ENCODE results near the gene CARNS1.

Gene CARNS1

DNA sequence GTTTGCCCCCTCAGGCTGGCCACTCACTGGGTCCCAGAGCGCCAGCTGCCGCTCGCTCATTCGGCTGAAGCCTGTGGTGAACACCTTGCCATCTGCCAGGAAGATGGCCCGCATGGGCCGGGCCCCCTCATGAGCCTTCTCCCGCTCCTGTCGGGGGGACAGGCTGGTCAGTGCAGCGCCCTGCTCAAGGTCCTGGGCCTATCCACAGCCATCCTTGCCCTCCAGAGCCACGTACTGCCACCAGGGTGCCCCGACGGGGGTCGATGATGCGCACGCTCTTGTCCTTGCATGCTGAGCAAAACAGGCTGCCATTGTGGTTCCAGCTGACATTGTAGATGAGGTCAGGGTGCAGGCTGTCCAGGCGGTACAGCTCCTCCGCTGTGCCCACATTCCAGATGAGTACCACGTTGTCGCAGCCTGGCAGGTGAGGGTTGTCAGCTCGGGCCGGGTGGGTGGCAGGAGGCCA, 25.7 kb downstream of the CARNS1 start:
- DNase-seq (ENCODE audit: low read depth in 2 of 2), result no peak

DNA sequence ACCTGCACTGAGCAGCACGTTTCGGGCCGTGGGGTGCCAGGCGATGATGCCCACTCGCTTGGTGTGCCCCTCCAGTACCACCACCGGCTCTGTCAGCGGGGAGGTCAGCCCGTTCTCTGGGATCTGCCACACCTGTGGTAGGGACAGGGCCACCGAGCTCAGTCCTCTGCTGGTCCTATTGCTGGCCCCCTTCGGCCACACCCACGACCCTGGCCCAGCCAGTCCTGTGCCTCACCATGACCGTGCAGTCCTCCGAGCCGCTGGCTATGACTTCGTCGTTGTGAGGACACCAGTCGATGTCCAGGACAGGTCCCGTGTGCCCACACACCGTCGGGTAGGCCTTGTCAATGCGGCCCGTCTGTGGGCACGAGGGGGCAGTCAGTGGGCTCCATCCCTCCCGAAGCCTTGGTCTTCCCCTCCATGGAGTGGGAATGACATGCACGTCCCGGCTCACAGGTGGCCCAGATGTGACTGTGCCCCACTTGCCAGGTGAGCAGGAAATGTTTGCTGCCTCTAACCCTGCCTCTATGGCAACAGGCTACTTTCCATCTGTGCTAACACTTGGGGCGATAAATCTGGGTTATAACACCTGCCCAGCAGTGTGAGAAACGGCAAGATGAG, 26.4 kb downstream of the CARNS1 start:
- no peak for DNase-seq (ENCODE audit: low read depth in 2 of 2)

DNA sequence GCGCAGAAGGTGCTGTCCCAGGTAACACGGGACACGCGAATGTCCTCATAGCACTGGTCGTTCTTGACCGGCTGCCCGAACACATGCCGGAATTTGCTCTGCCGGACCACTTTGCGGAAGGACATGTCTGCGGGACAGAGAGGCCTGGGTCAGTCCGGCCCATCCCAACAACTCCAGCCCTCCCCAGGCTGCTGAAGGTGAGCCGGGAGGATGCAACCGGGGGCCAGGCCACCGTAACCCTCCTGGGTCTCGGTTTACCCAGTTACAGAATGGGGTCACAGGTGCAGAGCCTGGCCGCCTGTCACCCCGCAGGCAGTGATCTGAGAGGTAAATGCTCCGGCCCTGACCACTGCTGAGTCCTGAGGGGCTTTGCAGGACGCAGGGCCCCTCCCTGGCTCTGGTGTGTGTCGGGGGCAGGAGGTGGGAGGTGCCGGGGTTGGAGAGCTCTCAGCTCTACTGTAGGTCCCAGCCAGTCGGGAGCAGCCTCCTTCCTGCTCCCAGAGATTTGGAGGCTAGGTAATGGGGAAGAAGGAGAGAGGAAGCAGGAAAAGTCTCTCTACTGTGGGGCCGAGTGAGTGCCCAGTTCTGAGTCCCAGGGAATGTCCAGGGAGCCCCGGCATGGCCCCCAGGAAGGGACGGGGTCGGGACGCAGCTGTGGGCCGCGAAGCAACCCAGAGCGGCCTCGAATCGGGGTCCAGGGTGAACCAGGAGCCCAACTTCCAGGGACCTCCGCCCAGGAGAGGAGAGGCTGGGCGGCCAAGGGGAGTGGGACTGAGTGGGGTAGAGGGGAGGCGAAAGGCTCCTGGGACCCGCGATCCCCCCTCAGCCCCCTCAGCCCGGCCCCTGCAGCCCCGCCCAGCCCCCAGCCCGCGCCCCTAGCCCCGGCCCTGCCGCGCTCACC, 27.3 kb downstream of the CARNS1 start:
- DNase-seq (ENCODE audit: low read depth in 2 of 2), result no peak

DNA sequence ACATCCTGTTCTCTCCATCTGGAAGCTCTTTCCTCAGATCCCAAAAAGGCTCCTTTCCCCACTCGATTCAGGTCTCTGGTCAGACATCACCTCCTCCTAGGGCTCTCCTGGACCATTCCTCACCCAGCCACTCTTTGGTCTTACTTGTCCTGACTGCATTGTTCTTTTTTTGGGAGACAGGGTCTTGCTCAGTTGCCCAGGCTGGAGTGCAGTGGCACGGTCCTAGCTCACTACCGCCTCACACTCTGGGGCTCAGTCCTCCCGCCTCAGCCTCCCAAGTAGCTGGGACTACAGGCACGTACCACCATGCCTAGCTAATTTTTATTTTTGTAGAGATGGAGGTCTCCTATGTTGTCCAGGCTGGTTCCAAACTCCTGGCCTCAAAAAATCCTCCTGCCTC, 30.0 kb downstream of the CARNS1 start:
- no peak for DNase-seq (ENCODE audit: low read depth in 2 of 2)

DNA sequence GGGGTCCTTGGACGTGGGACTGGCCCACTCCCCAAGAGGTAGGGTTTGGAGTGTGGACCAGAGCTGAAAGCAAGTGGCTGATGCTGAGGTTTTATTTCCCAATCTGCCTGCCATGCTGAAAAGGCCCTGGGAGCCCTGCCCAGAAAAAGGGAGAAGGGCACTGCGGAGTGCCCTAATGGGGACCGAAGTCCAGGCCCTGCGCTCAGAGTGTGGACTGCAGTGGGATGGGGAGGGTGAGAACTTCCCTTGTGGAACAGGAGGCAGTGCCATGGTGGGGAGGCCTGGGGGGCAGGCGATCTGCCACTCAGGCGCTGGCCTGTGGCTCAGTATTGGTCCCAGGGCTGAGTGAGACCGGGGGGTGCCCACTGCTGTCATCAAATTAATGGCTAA, 32.7 kb downstream of the CARNS1 start:
- no peak for DNase-seq (ENCODE audit: low read depth in 2 of 2)

DNA sequence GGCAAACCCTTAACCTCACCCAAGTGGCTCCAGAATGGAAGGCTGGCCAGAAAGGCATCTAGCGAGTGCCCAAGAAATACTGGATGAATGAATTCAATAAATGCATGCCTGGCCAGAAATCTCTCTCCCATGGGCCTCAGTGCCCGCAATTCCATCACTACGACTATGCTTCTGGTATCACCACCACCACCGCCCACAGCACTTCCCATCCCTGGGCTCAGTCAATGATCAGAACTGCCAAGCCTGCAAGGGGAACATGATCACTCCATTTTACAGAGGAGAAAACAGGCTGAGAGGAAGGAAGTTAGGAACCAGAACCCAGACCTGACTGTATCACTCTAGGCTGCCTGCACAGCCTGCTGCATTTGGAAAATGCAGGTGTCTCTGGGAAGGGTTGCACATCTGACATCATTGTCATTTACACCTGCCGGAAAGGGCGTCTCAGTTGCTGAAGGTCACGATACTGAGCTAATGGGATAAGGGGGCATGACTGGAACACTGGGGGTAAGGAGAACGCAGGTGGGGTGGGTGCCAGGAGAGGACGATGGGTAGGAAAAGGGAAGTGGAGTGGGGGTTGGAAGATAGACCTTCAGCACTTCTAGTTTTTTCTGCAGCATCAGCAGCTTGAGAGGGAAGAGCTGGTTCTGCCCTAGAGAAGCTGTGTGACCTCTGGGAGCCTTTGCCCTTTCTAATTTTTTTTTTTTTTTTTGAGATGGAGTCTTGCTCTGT, 33.8 kb downstream of the CARNS1 start:
- DNase-seq (ENCODE audit: low read depth in 2 of 2), result no peak

DNA sequence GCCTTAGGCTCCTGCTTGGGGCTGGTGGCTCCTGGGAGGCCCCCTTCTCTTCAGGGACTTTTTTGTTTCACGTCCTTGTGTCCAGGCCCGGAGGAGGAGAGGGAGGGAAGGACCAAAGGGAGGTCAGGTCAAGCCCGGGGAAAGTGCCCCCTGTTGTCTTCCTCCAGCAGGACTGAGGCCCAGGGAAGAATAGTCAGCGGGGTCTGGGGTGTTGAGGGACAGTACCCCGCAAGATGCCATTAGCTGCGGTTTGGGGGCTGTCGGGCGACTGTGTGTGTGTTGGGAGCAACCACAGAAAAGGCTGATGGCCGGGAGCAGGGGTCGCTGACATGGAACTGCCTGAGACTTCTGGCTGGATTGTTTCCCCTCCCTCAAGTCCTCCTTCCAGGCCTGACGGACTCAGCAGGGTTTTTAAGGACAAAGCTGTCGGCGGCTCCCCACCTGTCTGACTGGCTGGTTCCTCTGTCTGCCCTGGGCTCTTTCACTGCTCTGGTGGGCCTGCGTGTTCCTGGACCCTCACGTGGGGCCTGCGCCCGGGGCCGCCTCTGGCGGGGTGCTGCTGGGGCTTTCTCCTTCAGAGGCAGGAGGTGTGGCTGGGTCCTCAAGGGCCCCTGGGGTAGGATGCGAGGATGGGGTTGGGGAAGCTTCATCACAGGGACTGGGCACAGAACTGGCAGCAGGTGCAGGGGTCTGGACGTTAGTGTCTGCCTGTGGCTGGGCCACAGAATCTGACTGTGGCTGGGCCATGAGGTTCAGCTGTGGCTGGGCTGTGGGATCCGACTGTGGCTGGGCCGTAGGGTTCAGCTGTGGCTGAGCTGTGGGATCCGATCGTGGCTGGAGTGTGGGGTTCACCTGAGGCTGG, 35.5 kb downstream of the CARNS1 start:
- DNase-seq (ENCODE audit: low read depth in 2 of 2), result no peak

DNA sequence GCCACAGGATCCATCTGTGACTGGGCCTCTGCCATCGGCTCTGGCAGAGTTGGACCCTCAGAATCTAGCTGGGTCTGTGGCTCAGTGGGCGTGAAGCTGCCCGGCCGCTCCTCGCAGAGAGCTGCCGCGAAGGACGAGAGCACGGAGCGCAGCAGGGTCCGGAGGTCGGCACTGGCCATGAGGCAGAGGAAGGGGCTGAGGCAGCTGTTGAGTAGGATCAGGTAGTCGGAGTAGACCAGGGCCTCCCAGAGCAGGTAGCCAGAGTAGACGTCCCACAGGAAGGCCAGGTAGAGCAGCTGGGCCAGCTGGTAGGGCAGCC, 36.1 kb downstream of the CARNS1 start:
- no peak for DNase-seq (ENCODE audit: low read depth in 2 of 2)

DNA sequence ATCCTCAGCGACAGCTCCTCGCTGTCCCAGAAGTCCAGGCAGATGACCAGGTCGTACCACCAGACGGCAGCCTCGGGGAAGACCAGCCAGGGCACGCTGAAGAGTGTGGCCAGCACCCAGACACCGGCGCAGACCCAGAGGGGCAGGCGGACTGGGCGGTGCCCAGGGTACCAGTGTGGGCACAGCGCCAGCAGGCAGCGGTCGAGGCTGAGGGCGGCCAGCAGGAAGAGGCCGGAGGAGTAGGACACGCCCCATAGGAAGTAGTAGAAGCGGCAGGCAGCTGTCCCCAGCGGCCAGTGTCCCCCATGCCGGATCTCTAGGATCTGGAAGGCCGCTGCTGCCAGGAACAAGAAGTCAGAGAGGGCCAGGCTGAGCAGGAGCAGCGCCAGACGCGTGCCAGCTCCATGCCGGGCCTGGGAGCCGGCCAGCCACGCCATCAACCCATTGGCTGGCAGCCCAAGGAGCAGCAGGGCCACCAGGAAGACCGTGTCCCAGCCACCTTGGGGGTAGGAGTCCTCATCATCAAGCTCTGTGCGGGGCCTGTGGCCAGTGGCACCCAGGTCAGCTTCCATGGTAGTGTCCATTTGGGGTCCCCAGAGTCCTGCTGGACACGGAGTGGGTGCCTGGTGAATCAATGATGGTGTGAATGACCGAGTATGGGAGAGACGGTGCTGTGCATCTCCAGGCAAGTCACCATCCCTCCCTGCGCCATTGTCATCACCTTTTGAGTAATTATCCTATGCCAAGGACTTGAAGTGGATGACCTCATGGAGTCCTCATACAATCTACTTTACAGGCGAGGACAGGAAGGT, 36.9 kb downstream of the CARNS1 start, which contains the start of gene GPR152:
Gene GPR152, minus strand, starts transcription at position 589 of the 812 bp plus-strand sequence. Its CDS starts 5 bp downstream, at position 584.
- DNase-seq (ENCODE audit: low read depth in 2 of 2), result no peak

DNA sequence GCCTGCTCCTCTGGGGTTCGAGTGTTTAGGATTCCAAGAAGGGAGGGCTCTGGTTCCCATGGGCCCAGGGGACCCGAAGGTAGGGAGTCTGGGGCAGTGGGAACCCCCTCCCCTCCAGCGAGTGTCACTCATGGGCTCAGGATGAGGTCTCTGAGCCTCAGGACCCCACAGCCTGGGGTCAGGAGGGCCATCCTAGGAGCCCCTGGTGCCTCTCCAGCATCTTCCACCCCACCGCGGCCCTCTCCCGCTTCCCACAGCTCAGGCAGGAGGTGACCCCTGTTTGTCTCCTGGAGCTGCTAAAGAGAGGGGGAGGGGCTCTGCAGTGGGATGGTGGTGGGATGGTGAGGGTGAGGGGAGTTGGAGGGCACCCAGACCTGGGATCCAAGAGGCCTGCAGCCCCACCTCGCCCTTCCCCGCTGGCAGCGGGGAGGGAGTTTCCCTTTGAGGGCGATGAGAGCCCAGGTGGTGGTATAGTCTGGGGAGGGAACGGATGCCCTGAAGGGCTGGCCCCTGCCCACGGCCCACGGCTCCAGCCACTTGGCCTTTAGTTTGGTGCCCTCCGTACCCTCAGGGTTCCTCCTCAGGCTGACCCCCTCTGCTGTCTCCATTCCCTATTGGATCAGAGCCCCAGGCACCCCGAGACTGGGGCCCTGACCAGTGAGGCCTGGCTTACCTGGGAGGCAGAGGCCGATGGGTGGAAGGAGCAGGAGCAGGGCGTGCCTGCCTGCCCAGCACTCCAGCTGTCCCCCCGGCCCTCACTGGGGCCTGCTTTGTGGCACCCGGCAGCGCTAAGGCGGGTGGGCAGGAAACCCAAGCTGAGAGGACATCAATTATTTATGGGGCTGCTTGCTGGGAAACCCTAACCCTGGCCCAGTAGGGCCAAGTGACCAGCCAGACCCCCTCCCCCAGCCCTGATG, 38.6 kb downstream of the CARNS1 start:
- no peak for DNase-seq (ENCODE audit: low read depth in 2 of 2)

DNA sequence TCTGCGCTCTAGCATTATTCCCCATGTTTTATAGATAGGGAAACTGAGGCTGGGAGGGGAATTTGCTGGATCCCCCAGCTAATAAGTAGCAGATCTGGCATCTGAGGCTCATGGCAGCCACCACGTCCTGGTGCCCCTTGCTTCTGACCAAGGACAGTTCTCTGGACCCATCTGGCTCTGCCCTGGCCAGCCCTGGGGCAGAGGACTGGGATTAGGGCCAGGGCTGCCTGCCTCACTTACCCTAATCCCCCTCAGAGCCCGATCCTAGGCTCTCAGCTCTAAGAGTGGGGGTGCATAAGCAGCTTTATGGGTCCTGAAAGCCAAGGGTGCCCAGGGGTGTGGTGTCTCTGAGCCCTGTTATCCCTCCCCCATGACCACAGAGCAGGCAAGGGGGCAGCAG, 39.6 kb downstream of the CARNS1 start, which contains the start of gene CABP4:
Gene CABP4, plus strand, starts transcription at position 301 of the 400 bp plus-strand sequence. Its CDS starts 70 bp downstream, at position 371.
- no peak for DNase-seq (ENCODE audit: low read depth in 2 of 2)

DNA sequence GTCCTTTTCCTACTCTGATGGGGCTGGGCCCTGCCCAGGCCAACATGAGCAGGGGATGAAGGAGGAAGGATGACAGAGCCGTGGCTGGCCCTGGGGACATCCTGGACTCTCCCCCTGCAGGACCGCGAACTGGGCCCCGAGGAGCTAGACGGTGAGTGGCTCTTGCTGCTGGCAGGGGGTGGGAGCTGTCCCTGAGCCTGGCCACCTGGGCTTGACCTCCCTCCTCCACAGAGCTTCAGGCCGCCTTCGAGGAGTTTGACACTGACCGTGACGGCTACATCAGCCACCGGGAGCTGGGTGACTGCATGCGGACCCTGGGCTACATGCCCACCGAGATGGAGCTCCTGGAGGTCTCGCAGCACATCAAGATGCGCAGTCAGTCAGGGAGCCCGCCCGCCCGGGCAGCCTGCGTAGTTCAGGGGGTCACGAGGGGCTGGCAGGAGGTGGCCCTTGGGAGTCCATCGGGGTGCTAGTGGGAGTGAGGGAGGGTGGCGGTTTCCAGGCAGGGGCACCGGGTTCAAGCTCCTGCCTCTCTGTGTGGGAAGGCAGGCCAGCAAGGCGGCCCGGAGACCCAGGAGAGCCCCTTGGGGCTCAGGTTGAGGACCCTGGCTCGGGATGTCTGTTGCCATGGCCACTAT, 40.7 kb downstream of the CARNS1 start:
- no peak for DNase-seq (ENCODE audit: low read depth in 2 of 2)

DNA sequence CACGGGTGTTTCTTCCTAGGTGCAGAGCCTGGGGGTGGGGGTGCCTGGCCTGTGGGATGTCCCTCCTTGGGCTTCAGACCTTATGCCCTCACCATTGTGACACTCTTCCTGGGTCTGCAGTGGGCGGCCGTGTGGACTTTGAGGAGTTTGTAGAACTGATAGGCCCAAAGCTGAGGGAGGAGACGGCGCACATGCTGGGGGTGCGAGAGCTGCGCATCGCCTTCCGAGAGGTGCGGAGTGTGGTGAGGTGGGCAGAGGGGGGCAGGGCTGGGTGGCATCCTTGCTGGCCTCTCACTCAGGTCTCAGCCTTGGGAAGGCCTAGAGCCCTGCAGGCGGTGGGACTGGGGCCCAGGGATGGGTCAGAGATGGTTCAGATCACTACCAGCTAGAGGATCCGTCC, 42.0 kb downstream of the CARNS1 start:
- no peak for DNase-seq (ENCODE audit: low read depth in 2 of 2)

DNA sequence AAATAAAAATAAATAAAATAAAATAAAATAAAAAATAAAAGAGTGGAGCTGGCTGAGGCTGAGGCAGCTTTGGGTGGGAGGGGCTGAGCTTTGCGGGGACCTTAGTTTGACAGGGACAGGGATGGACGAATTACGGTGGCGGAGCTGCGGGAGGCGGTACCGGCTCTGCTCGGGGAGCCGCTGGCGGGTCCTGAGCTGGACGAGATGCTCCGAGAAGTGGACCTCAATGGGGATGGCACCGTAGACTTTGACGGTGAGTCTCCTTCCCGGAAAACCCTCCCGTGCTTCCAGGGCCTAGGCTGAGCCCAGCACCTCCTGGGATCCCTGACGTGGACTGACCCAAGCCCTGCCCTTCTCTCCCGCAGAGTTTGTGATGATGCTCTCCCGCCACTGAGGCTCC, 42.8 kb downstream of the CARNS1 start:
- DNase-seq (ENCODE audit: low read depth in 2 of 2), result no peak

DNA sequence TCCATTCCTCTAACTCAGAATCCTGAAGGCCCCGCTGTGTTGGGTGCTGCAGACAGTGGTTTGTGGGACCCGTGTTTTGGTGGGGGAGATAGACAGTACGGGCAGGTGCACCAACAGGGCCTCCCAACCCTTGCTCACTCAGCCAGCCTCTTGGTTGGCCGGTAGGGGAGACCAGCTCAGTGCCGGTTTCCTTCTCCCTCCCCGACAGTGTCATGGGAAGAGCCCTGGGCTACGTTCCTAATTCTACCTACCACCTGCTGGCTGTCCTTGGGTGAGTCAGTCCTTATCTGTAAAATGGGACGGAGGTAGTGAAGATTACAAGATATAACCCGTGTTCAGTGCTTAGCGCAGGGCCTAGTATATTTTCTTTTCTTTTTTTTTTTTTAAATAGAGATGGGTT, 47.7 kb downstream of the CARNS1 start:
- no peak for DNase-seq (ENCODE audit: low read depth in 2 of 2)

DNA sequence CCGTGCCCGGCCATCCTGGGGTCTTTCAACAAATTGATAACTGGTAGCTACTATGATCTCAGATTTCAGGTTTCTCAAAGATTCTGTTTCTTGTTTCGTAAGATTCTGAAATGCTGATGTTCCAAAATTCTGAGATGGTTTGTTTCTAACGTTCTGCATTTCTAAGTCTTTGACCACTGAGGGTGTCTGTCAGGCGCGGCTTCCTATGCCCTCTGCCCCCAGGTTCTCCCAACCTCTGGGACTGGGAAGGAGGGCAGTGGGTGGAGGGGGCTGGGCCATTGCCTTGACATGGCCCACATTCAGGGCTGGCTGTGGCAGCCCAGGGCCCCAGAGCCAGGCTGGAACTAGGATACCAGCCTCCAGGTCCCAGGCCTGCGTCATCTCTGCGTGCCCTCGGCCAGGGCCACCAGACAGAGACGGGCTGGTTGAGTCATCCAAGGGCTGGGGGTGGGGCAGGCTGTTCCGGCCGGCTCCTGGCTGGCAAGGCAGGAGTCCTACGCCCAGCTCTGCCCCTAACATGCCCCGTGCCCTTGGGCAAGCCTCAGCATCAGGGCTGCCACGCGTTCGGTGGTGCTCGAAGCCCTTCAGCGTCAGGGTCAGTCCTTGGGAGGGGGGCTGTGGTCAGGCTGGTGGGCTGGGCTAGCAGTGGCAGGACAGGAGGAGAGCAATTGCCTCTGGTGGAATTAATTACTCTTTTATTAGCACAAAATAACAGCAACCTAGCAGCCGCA, 48.4 kb downstream of the CARNS1 start:
- DNase-seq (ENCODE audit: low read depth in 2 of 2), result no peak

DNA sequence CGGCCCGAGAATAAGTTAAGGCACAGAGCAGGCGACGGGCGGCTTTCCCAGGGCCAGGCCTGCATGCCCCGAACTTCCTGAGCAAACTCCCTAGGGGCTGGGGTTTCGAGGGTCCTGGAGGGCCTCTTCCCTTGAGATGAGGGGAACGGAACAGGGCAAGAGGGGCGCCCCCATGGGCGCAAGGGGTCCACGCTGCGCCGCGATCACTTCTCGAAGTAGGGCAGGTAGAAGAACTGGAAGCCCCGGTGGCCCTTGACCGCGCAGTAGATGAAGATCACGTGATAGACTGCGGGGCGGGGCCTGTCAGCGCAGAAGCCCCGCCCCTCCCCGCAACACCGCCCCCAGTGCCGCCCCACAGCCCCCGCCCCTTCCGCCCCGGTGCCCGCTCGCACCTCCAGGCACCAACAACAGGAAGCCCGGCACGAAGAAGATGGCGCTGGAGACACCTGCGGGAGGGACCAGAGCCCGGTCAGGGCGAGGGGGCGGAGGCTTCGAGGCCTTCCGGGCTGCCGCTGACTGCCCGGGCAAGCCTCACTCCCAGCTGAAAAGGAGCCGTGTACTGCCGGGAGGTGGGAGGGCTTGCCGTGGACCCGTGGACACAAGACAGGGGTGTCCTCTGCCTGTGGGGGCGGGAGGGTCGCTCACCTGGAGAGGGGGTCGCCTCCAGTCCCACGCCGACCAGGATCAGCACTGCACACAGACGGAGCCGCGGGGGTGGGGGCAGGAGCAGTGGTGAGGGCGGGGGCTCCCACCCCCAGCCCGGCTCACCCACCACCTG, 49.1 kb downstream of the CARNS1 start:
- DNase-seq (ENCODE audit: low read depth in 2 of 2), result peak; percentile 91 to 92

DNA sequence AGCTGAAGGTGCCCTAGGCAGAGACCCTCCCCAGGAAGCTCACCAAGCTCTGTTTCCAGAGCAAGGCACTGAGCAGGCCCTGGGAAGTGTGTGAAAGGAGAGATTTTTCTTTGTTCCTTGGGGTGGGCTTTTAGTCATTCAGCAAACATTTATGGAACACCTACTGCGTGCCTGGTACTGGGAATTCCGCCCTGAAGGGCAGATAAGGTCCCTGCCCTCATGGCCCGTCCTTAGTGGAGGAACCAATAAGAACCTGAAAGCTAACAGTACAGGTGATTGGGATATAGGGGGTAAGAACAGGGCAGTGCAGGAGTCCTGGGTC, 49.7 kb downstream of the CARNS1 start:
- no peak for DNase-seq (ENCODE audit: low read depth in 2 of 2)

Measured in stimulated activated CD4-positive, alpha-beta T cell treated with anti-CD3 and anti-CD28 coated beads, Interleukin-15, amount 100 ng/mL, for 48 hours (primary cell).